Endodermal cell (in vitro differentiated cells): ENCODE results near the gene LIMS1. TPM values are rescaled to one million over a fixed set of nuclear protein-coding genes. Genes with fewer than 3 reads are reported as not detected.
"Not testable (repeated sequence)": the region's sequence is repeated elsewhere in the genome, so short reads cannot be mapped to it uniquely, and the experiment has no call there.

Source experiments
- DNase-seq: peaks from one replicate; pipeline ENCODE4 v3.0.0-alpha.2; 2017
- H3K27ac ChIP-seq: 2 replicates; pipeline ENCODE4 v1.5.1; 2013; ENCODE audit warnings: mild to moderate bottlenecking, low read depth, low read length, moderate library complexity
- H3K27me3 ChIP-seq: 2 replicates; pipeline ENCODE4 v1.6.1; 2013; ENCODE audit warnings: mild to moderate bottlenecking, low read length, moderate library complexity; ENCODE audit not compliant: insufficient read depth, control insufficient read depth, poor library complexity, severe bottlenecking
- H3K36me3 ChIP-seq: 2 replicates; pipeline ENCODE4 v1.7.0; 2013; ENCODE audit warnings: mild to moderate bottlenecking, low read length, moderate library complexity; ENCODE audit not compliant: control insufficient read depth, insufficient read depth
- H3K4me1 ChIP-seq: one replicate; pipeline ENCODE4 v1.7.0; 2013; ENCODE audit warnings: low read length; ENCODE audit not compliant: control insufficient read depth, insufficient read depth
- H3K4me3 ChIP-seq: 2 replicates; pipeline ENCODE4 v1.5.1; 2013; ENCODE audit warnings: mild to moderate bottlenecking, low read length, moderate library complexity
- H3K9ac ChIP-seq: 2 replicates; pipeline ENCODE4 v1.6.1; 2013; ENCODE audit warnings: mild to moderate bottlenecking, low read length, moderate library complexity; ENCODE audit not compliant: poor library complexity, severe bottlenecking; ENCODE audit errors: extremely low read depth
- H3K9me3 ChIP-seq: 2 replicates; pipeline ENCODE4 v1.6.1; 2013; ENCODE audit warnings: mild to moderate bottlenecking, low read length, moderate library complexity; ENCODE audit not compliant: control insufficient read depth
- H3K27ac Mint-ChIP-seq: 2 replicates; pipeline ENCODE4 v1.8.0; 2020; ENCODE audit warnings: mixed read lengths
- H3K27me3 Mint-ChIP-seq: 2 replicates; pipeline ENCODE4 v1.8.0; 2021; ENCODE audit warnings: mild to moderate bottlenecking, mixed read lengths; ENCODE audit not compliant: insufficient read depth
- H3K36me3 Mint-ChIP-seq: 2 replicates; pipeline ENCODE4 v1.8.0; 2020; ENCODE audit warnings: low read depth, mixed read lengths
- H3K4me1 Mint-ChIP-seq: 2 replicates; pipeline ENCODE4 v1.8.0; 2020; ENCODE audit warnings: mixed read lengths
- H3K4me3 Mint-ChIP-seq: 2 replicates; pipeline ENCODE4 v1.8.0; 2020; ENCODE audit warnings: mild to moderate bottlenecking, moderate library complexity, mixed read lengths
- H3K9me3 Mint-ChIP-seq: 2 replicates; pipeline ENCODE4 v1.8.0; 2020; ENCODE audit warnings: mild to moderate bottlenecking, mixed read lengths
- CTCF ChIP-seq: fragments of 200-600 bp; sonication (generic); conservative IDR thresholded peaks from 2 replicates; pipeline ENCODE4 v1.5.0; 2021; ENCODE audit warnings: antibody characterized with exemption, mild to moderate bottlenecking
- WGBS, 2 experiments: methylation state at CpG; one replicate each; pipeline versions ENCODE4 v1.1.5 to v1.1.7; 2013; ENCODE audit warnings: missing lambda C conversion rate in 2 of 2, mixed read lengths in 1 of 2; ENCODE audit not compliant: insufficient coverage in 1 of 2, insufficient read length in 1 of 2; 5-methylcytosine and 5-hydroxymethylcytosine counted together
- total RNA-seq, 2 donors: library from RNA; stranded (reverse); fragmentation: NEBNext Ultra II Directional in 1 of 2; extraction: Animal tissue kit (Norgen Biotek cat#: 25700) in 1 of 2; gene quantifications; 2 replicates in 1 of 2; 3 replicates in 1 of 2; pipeline ENCODE4 v1.2.1, GENCODE V29; 2021

The LIMS1 gene
- total RNA-seq, 2 donors from 2014 or later = 45.9 to 46.6 TPM

DNA sequence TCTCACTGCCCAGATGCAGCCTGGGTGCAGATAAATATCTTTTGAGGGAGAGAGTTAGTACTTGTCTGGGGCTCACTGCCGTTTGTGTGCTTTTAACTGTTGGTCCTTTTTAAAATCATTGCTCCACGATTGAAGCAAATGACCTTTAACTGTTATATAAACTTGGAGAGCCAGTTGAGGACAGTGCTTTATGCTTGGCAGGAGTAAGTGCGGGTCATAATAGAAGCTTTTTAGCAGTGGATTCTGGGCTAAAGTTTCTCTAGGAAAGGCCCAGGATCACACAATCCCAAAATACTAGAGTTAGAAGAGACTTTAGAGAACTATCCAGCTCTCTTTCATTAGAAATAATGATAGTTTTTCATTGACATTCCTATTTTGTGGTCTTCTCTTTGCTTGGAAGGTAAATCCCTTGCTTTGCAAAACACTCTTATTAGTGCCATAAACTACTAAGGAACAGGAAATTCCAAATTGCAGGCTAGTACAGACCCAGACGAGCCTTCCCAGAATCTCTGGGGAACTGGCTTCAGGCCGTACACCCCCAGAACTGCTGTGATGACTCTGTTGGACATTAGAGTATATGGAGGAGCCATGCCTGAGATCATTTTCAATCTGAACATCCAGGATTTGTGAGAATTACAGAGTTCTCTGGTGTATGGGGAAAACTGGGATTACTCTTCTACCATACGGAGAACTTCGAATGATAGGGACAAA, 19.1 kb downstream of the LIMS1 start:
- Histone ChIP-seq H3K36me3 (no peaks in the 10 kb centered on the region), H3K4me1 (no peaks in the 10 kb centered on the region), H3K9me3 (no peaks in the 10 kb centered on the region), H3K4me3 (no peak overlapping the region), H3K27ac (no peak overlapping the region), H3K9ac (no peak overlapping the region), H3K27me3 (no peaks in the 10 kb centered on the region)
- no peak overlapping the region for H3K4me3 Mint-ChIP-seq
- H3K27me3 Mint-ChIP-seq = no peaks in the 10 kb centered on the region
- no peaks in the 10 kb centered on the region for H3K9me3 Mint-ChIP-seq
- peak overlapping the region; percentile 11 for H3K27ac Mint-ChIP-seq
- no peak for DNase-seq
- 79 to 94% methylated on average over 4 to 7 of the region's 7 CpGs for WGBS, 2 experiments
- TF ChIP-seq CTCF = no peak
- H3K4me1 Mint-ChIP-seq = peaks cover 4% of the 10 kb centered on the region
- no peaks in the 10 kb centered on the region for H3K36me3 Mint-ChIP-seq

DNA sequence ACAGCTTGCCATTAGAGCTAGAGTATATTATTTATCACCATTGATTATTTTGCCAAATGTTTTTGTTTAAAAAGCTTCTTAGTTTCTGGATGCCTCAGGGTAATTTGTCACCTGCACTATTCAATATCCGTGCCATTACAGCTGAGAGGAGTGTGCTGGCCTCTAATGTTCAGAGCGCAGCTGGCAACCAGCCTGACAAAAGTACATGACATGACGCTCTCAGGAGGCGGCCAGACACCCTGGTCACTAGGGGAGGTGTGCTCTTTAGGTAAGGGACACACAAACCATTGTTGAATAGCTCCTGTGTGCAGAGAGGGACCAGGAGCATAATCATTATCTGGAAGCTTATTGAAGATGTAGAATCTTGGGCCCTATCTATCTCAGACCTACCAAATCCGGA, 20.3 kb downstream of the LIMS1 start:
- H3K4me3 ChIP-seq = no peak overlapping the region
- no peaks in the 10 kb centered on the region for H3K27me3 ChIP-seq
- H3K9ac ChIP-seq = no peak overlapping the region
- WGBS, 2 experiments = 93 to 100% methylated on average over 1 to 5 of the region's 5 CpGs
- H3K4me1 Mint-ChIP-seq = peaks cover 5% of the 10 kb centered on the region
- DNase-seq = no peak
- H3K27me3 Mint-ChIP-seq = no peaks in the 10 kb centered on the region
- H3K4me1 ChIP-seq = no peaks in the 10 kb centered on the region
- H3K9me3 ChIP-seq = no peaks in the 10 kb centered on the region
- TF ChIP-seq CTCF = no peak
- no peak overlapping the region for H3K27ac Mint-ChIP-seq
- no peaks in the 10 kb centered on the region for H3K36me3 Mint-ChIP-seq
- H3K36me3 ChIP-seq = no peaks in the 10 kb centered on the region
- H3K9me3 Mint-ChIP-seq = no peaks in the 10 kb centered on the region
- no peak overlapping the region for H3K4me3 Mint-ChIP-seq
- H3K27ac ChIP-seq = no peak overlapping the region

- no peaks in the 10 kb centered on the region for H3K36me3 Mint-ChIP-seq
- Histone ChIP-seq H3K4me3 (no peak overlapping the region), H3K36me3 (no peaks in the 10 kb centered on the region), H3K9ac (no peak overlapping the region), H3K27ac (no peak overlapping the region), H3K4me1 (peaks cover 5% of the 10 kb centered on the region), H3K27me3 (no peaks in the 10 kb centered on the region), H3K9me3 (no peaks in the 10 kb centered on the region)
- H3K27me3 Mint-ChIP-seq = no peaks in the 10 kb centered on the region
- no peaks in the 10 kb centered on the region for H3K9me3 Mint-ChIP-seq
- TF ChIP-seq CTCF = no peak
- H3K27ac Mint-ChIP-seq = no peak overlapping the region
- DNase-seq = no peak
- no peak overlapping the region for H3K4me3 Mint-ChIP-seq
- peaks cover 15% of the 10 kb centered on the region for H3K4me1 Mint-ChIP-seq
- 88 to 100% methylated on average over 1 to 2 of the region's 2 CpGs for WGBS, 2 experiments
Observed at GRCh38 chr2:108555572-108555971, 21.3 kb downstream of the LIMS1 start.

GRCh38 chr2:108556581-108556980, 22.3 kb downstream of the LIMS1 start:
- H3K4me3 ChIP-seq, H3K27ac Mint-ChIP-seq, H3K9me3 Mint-ChIP-seq, H3K36me3 Mint-ChIP-seq, H3K4me3 Mint-ChIP-seq, H3K4me1 ChIP-seq, H3K27me3 ChIP-seq, H3K36me3 ChIP-seq, DNase-seq, H3K9ac ChIP-seq, H3K27me3 Mint-ChIP-seq, H3K27ac ChIP-seq, H3K9me3 ChIP-seq: not testable (repeated sequence)
- WGBS, 2 experiments = 89 to 100% methylated on average over 1 to 2 of the region's 2 CpGs
- H3K4me1 Mint-ChIP-seq = peaks cover 22% of the 10 kb centered on the region
